DND-41 (cell line): ENCODE measurements around the gene ARVCF.

Experiments
- ATAC-seq: fragments of 200-7000 bp; cut with Tn5 transposase; 3 replicates; pipeline ENCODE4 v1.9.1; 2021; ENCODE audit warnings: low read depth; ENCODE audit not compliant: insufficient read depth
- DNase-seq: peaks from one replicate; pipeline ENCODE4 v3.0.0-alpha.2; 2020
- H2AFZ ChIP-seq: 2 replicates; pipeline ENCODE4 v1.6.0; 2012; ENCODE audit warnings: low read depth, low read length
- H3K27ac ChIP-seq: 2 replicates; pipeline ENCODE4 v1.5.1; 2012; ENCODE audit warnings: low read length, inconsistent platforms
- H3K27me3 ChIP-seq: fragments of 200-600 bp; sonication (generic); 2 replicates; pipeline ENCODE4 v1.6.0; 2012; ENCODE audit warnings: low read length, mild to moderate bottlenecking, inconsistent platforms; ENCODE audit not compliant: insufficient read depth, poor library complexity
- H3K36me3 ChIP-seq: 2 replicates; pipeline ENCODE4 v1.5.1; 2012; ENCODE audit warnings: low read length, inconsistent platforms; ENCODE audit not compliant: insufficient read depth
- H3K4me1 ChIP-seq: 2 replicates; pipeline ENCODE4 v1.5.1; 2012; ENCODE audit warnings: mild to moderate bottlenecking, low read length; ENCODE audit not compliant: insufficient read depth
- H3K4me2 ChIP-seq: 2 replicates; pipeline ENCODE4 v1.6.0; 2012; ENCODE audit warnings: mild to moderate bottlenecking, moderate library complexity, low read length, inconsistent platforms; ENCODE audit not compliant: insufficient read depth
- H3K4me3 ChIP-seq, 2 experiments: fragments of 200-600 bp in 1 of 2; shearing (Covaris generic) in 1 of 2; 2 replicates each; pipeline ENCODE4 v1.5.1; 2012 to 2016; ENCODE audit warnings: inconsistent platforms in 2 of 2, low read length in 2 of 2, mild to moderate bottlenecking in 2 of 2, low read depth in 1 of 2, moderate library complexity in 1 of 2
- H3K79me2 ChIP-seq: 2 replicates; pipeline ENCODE4 v1.6.0; 2012; ENCODE audit warnings: low read length, inconsistent platforms; ENCODE audit not compliant: insufficient read depth
- H3K9ac ChIP-seq: 2 replicates; pipeline ENCODE4 v1.6.0; 2012; ENCODE audit warnings: low read depth, mild to moderate bottlenecking, inconsistent platforms, low read length, moderate library complexity
- H3K9me3 ChIP-seq: 2 replicates; pipeline ENCODE4 v1.5.1; 2012; ENCODE audit warnings: low read length, moderate library complexity, mild to moderate bottlenecking, inconsistent platforms; ENCODE audit not compliant: insufficient read depth, severe bottlenecking
- H4K20me1 ChIP-seq: 2 replicates; pipeline ENCODE4 v1.6.0; 2012; ENCODE audit warnings: low read length; ENCODE audit not compliant: insufficient read depth
- CTCF ChIP-seq: IDR thresholded peaks from 2 replicates; pipeline ENCODE4 v1.5.1; 2012; ENCODE audit warnings: borderline replicate concordance, low read length, moderate library complexity, mild to moderate bottlenecking; ENCODE audit not compliant: poor library complexity, severe bottlenecking; ENCODE audit errors: extremely low read depth
- EZH2 ChIP-seq: IDR thresholded peaks from 3 replicates; pipeline ENCODE4 v1.6.1; 2012; ENCODE audit warnings: borderline replicate concordance, low read depth, mild to moderate bottlenecking, moderate library complexity, low read length, inconsistent platforms; ENCODE audit not compliant: severe bottlenecking

The ARVCF gene

GRCh38 chr22:19932367-19933206, 84.0 kb downstream of the ARVCF start:
- TF ChIP-seq EZH2 (no peak), CTCF (no peak)
- no peaks in the 10 kb centered on the region for H3K79me2 ChIP-seq

GRCh38 chr22:19931514-19931913, 85.1 kb downstream of the ARVCF start:
- Histone ChIP-seq H3K4me2 (no peak overlapping the region), H2AFZ (no peak overlapping the region), H3K27me3 (no peaks in the 10 kb centered on the region), H3K4me1 (no peaks in the 10 kb centered on the region), H3K4me3 (no peak overlapping the region), H3K9ac (no peak overlapping the region), H3K79me2 (no peaks in the 10 kb centered on the region), H3K9me3 (peaks cover 6% of the 10 kb centered on the region), H3K27ac (no peak overlapping the region), H3K36me3 (peaks cover 2% of the 10 kb centered on the region; the same call in 1 of the 2 replicates), H4K20me1 (no peaks in the 10 kb centered on the region)
- ATAC-seq (no peak), DNase-seq (no peak)
- TF ChIP-seq CTCF (no peak), EZH2 (no peak)

More at GRCh38 chr22:19932367-19933206, 84.0 kb downstream of the ARVCF start:
- ATAC-seq (no peak), DNase-seq (no peak)
- H4K20me1 ChIP-seq: no peaks in the 10 kb centered on the region
- no peak overlapping the region for H3K4me2 ChIP-seq
- H3K27me3 ChIP-seq: no peaks in the 10 kb centered on the region
- H3K9me3 ChIP-seq: peaks cover 6% of the 10 kb centered on the region
- no peak overlapping the region for H3K4me3 ChIP-seq
- H3K4me1 ChIP-seq: no peaks in the 10 kb centered on the region
- H3K9ac ChIP-seq: no peak overlapping the region
- no peak overlapping the region for H3K27ac ChIP-seq
- peaks cover 4% of the 10 kb centered on the region; the same call in 1 of the 2 replicates for H3K36me3 ChIP-seq
- no peak overlapping the region for H2AFZ ChIP-seq

GRCh38 chr22:19930551-19931486, 85.8 kb downstream of the ARVCF start:
- Histone ChIP-seq H3K27ac (no peak overlapping the region), H3K9me3 (peaks cover 5% of the 10 kb centered on the region), H3K9ac (no peak overlapping the region), H3K4me2 (no peak overlapping the region), H3K27me3 (no peaks in the 10 kb centered on the region), H3K79me2 (no peaks in the 10 kb centered on the region), H3K4me3 (no peak overlapping the region), H3K36me3 (no peaks in the 10 kb centered on the region), H2AFZ (no peak overlapping the region), H3K4me1 (no peaks in the 10 kb centered on the region), H4K20me1 (no peaks in the 10 kb centered on the region)
- DNase-seq (no peak), ATAC-seq (no peak)
- no peak for TF ChIP-seq EZH2
- no peak for TF ChIP-seq CTCF
